ENCODE data around the gene KLHL26.

GRCh38 chr19:18594824-18595373 is 41.9 kb upstream of the KLHL26 start:
- TF ChIP-seq POLR2A (IDR thresholded peaks at IDR 0.05; ENCODE audit: low read depth, low read length) (no peak), MAFK (IDR thresholded peaks at IDR 0.05; ENCODE audit: low read depth, low read length) (no peak), USF2 (IDR thresholded peaks at IDR 0.05; ENCODE audit: low read depth, low read length) (no peak), CTCF (conservative IDR thresholded peaks at IDR 0.05; ENCODE audit: low read depth, low read length) (no peak), CHD1 (IDR thresholded peaks at IDR 0.05; ENCODE audit: low read depth, low read length) (no peak), FOS (IDR thresholded peaks at IDR 0.05; ENCODE audit: low read depth, low read length) (no peak)

All from IMR-90 (cell line).